Subcutaneous abdominal adipose tissue (tissue), 5 donors: Measurements from ENCODE around the gene CXCR5.
A peak's percentile ranks its signal among the peaks of the same experiment; 100 is the strongest.

Source experiments
- H3K27ac ChIP-seq: one replicate; pipeline ENCODE4 v1.7.0; 2013; ENCODE audit warnings: low read depth, mild to moderate bottlenecking, inconsistent platforms, low read length, moderate library complexity
- H3K27me3 ChIP-seq, 5 donors: one replicate each; pipeline ENCODE4 v1.7.0; 2013; ENCODE audit warnings: low read length in 5 of 5, inconsistent platforms in 1 of 5; ENCODE audit not compliant: control insufficient read depth in 5 of 5, insufficient read depth in 4 of 5
- H3K36me3 ChIP-seq, 5 donors: one replicate each; pipeline ENCODE4 v1.7.0; 2013; ENCODE audit warnings: low read length in 5 of 5; ENCODE audit not compliant: control insufficient read depth in 5 of 5, insufficient read depth in 5 of 5
- H3K4me1 ChIP-seq, 5 donors: one replicate each; pipeline ENCODE4 v1.7.0; 2013; ENCODE audit warnings: low read length in 5 of 5, mild to moderate bottlenecking in 3 of 5, moderate library complexity in 1 of 5; ENCODE audit not compliant: control insufficient read depth in 5 of 5, insufficient read depth in 5 of 5
- H3K4me3 ChIP-seq, 5 donors: one replicate each; pipeline ENCODE4 v1.7.0; 2013; ENCODE audit warnings: low read length in 5 of 5, low read depth in 1 of 5
- H3K9ac ChIP-seq, 5 donors: one replicate each; pipeline ENCODE4 v1.7.0; 2013; ENCODE audit warnings: low read length in 5 of 5, mild to moderate bottlenecking in 4 of 5, moderate library complexity in 3 of 5
- H3K9me3 ChIP-seq, 5 donors: one replicate each; pipeline ENCODE4 v1.7.0; 2013; ENCODE audit warnings: low read length in 5 of 5; ENCODE audit not compliant: control insufficient read depth in 5 of 5
- donor health status: healthy.
- donor health status: healthy.
- donor health status: healthy.
- donor health status: healthy.
- donor health status: healthy.

Gene CXCR5

DNA sequence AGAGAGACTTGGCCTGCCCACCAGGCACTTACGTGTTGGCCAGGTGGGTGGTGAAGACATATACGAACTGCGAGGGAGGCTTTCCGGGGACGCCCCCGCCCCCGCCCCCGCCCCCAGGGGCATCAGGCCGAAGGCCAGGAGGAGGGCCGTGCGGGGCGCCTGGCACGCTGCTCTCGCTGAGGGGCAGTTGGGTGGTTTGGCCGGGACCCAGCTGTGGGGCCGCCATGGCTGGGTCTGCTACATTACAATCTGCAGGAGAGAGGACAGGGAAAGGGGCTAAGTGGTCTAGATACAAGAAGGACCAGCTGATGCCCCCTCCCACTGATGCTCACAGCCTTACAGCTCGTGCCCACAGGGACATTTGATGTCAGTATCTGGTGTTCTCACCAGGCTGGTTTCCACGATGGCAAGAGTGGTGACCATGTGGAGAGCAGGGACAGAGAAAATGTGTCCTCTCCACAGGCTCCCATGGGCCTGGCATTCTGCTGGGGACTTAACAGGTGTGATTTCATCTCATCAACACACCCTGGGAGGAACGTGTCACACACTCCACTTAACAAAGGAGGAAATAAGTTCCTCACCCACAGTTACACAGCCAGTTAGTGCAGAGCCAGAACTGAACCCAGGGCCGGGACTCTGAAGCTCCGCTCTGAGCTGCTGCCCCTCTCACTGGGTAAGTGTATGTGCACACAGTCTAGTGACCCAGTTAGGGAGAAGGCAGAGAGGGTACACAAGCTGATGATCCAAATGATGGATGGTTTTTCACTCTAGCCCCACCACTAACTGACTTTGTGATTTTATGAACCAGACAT, 19.7 kb downstream of the CXCR5 start:
- Histone ChIP-seq H3K27ac (no peak overlapping the region), H3K36me3 (peaks cover 0 to 91% (median 82%) of the 10 kb centered on the region in 5 donors), H3K4me1 (peaks cover 3 to 25% (median 20%) of the 10 kb centered on the region in 5 donors), H3K4me3 (no peak overlapping the region), H3K27me3 (no peaks in the 10 kb centered on the region), H3K9ac (no peak overlapping the region), H3K9me3 (no peaks in the 10 kb centered on the region)

- Histone ChIP-seq H3K36me3 (peaks cover 0 to 53% (median 47%) of the 10 kb centered on the region in 5 donors), H3K9me3 (no peaks in the 10 kb centered on the region), H3K27ac (peak overlapping the region; percentile 39), H3K9ac (no peak overlapping the region), H3K27me3 (no peaks in the 10 kb centered on the region), H3K4me1 (peaks cover 14 to 52% (median 50%) of the 10 kb centered on the region in 5 donors), H3K4me3 (no peak overlapping the region)
Observed at GRCh38 chr11:118907051-118908042, 23.7 kb downstream of the CXCR5 start.

- H3K4me1 ChIP-seq: peaks cover 22 to 62% (median 59%) of the 10 kb centered on the region in 5 donors
- peaks cover 0 to 45% (median 39%) of the 10 kb centered on the region in 5 donors for H3K36me3 ChIP-seq
- H3K9ac ChIP-seq: no peak overlapping the region
- H3K27me3 ChIP-seq: no peaks in the 10 kb centered on the region
- peak overlapping the region; percentile 90 for H3K27ac ChIP-seq
- no peaks in the 10 kb centered on the region for H3K9me3 ChIP-seq
- no peak overlapping the region for H3K4me3 ChIP-seq
Observed at GRCh38 chr11:118908264-118908663, 24.6 kb downstream of the CXCR5 start.

DNA sequence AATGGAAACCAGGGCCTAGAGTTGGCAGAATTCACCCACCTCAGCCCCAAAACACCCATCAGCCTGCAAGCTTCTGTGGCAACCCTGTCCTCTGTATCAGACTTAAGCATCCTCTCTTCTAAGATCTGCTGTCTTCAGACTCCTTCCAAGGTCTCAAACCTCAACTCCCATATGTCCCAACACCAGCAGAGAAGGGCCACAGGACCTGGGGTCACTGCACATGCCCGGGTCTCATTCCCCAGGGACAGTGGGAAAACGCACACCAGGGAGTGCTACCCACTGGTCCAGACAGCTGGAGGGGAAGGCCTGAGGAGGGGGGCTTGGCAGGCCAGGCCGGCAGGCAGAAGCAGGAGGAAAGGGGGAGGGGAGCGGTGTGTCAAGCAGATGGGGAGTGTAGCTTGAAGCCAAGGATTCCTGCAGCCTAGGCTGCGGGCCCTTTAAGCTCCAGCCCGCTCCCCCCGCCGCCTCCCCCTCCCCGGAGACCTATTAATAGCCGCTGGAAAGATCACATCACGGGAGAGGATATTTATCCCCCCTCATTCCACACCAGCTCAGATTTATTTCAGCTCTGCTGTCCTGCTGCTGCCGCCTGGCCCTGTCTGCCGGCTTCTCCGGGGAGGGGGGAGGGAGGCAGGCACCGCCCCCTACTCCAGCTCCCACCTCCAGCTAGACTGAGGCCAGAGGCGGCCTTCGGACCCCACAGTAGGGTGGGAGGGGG, 25.4 kb downstream of the CXCR5 start:
- H3K27ac ChIP-seq: peak overlapping the region; percentile 90
- H3K4me3 ChIP-seq: peak overlapping the region in 4 of 5 donors; percentile 50 to 59 (median 56)
- H3K9me3 ChIP-seq: no peaks in the 10 kb centered on the region
- peaks cover 0 to 37% (median 31%) of the 10 kb centered on the region in 5 donors for H3K36me3 ChIP-seq
- H3K4me1 ChIP-seq: peaks cover 23 to 69% (median 67%) of the 10 kb centered on the region in 5 donors
- no peaks in the 10 kb centered on the region for H3K27me3 ChIP-seq
- peak overlapping the region in 4 of 5 donors; percentile 48 to 77 (median 68) for H3K9ac ChIP-seq

- Histone ChIP-seq H3K36me3 (peaks cover 0 to 31% (median 24%) of the 10 kb centered on the region in 5 donors), H3K27ac (peak overlapping the region; percentile 90), H3K9me3 (no peaks in the 10 kb centered on the region), H3K9ac (peak overlapping the region in 4 of 5 donors; percentile 48 to 77 (median 68)), H3K4me3 (peak overlapping the region in 4 of 5 donors; percentile 50 to 59 (median 56)), H3K27me3 (no peaks in the 10 kb centered on the region), H3K4me1 (peaks cover 24 to 77% (median 74%) of the 10 kb centered on the region in 5 donors)
Observed at GRCh38 chr11:118909619-118910308, 26.1 kb downstream of the CXCR5 start.

DNA sequence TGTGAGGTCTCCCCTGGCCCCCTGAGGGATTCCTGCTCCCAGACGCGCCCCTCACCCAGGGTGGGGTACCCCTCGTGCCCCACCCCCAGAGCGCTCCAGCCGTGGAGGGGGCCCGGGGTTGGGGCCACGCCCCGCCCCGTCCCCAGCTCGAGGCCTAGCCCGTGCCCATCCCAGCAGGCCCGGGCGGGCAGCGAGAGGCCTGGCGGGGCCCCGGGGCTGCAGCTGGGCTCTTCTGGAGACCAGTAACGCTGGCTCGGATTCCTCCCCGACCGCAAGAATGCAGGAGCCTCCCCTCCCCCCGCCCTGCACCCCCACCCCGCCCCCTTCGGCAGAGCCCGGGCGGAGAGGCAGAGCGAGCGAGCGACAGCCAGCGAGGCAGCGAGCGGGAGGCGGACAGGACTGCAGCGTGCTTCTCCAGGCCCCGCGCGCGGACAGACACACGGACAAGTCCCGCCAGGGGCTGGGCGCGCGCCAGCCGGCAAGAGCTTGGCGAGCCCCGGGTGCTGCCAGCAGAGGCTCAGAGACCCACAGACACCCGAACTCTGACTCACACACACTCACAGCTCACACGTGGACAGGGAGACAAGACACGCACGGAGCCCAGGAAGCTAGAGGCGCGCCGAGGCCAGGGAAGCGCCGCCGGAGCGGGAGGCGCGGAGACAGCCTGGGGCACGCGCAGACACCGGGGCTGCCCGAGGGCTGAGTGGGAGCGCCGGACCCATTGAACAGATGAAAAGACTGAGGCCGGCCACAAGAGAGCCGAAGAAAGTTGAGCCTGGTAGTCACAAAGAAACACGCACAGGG, 26.8 kb downstream of the CXCR5 start:
- Histone ChIP-seq H3K27ac (peak overlapping the region; percentile 98), H3K4me3 (peak overlapping the region in 4 of 5 donors; percentile 22 to 59 (median 54)), H3K9ac (peak overlapping the region in 3 of 5 donors; percentile 11 to 80 (median 77)), H3K9me3 (no peaks in the 10 kb centered on the region), H3K36me3 (peaks cover 0 to 30% (median 21%) of the 10 kb centered on the region in 5 donors), H3K27me3 (no peaks in the 10 kb centered on the region), H3K4me1 (peaks cover 24 to 84% (median 81%) of the 10 kb centered on the region in 5 donors)

GRCh38 chr11:118911113-118911879, 27.6 kb downstream of the CXCR5 start:
- Histone ChIP-seq H3K4me3 (peak overlapping the region; percentile 10 to 50 (median 29)), H3K9ac (peak overlapping the region; percentile 39 to 87 (median 73)), H3K27me3 (no peaks in the 10 kb centered on the region), H3K36me3 (peaks cover 0 to 24% (median 18%) of the 10 kb centered on the region in 5 donors), H3K9me3 (no peaks in the 10 kb centered on the region), H3K4me1 (peaks cover 26 to 92% (median 89%) of the 10 kb centered on the region in 5 donors), H3K27ac (peak overlapping the region; percentile 98)
